Skeletal muscle tissue (tissue), 4 donors: ENCODE measurements around the gene GPR180. TPM values are rescaled to one million over a fixed set of nuclear protein-coding genes. Genes with fewer than 3 reads are reported as not detected.

Experiments
- H3K27ac ChIP-seq: one replicate; pipeline ENCODE4 v1.7.0; 2013; ENCODE audit warnings: mild to moderate bottlenecking, low read depth, low read length, inconsistent platforms
- H3K27me3 ChIP-seq, 3 donors: one replicate each; pipeline ENCODE4 v1.7.0; 2013; ENCODE audit warnings: low read length in 3 of 3; ENCODE audit not compliant: control insufficient read depth in 3 of 3, insufficient read depth in 3 of 3
- H3K36me3 ChIP-seq, 3 donors: one replicate each; pipeline ENCODE4 v1.7.0; 2013; ENCODE audit warnings: low read length in 3 of 3; ENCODE audit not compliant: control insufficient read depth in 3 of 3, insufficient read depth in 3 of 3
- H3K4me1 ChIP-seq, 3 donors: one replicate each; pipeline ENCODE4 v1.7.0; 2013; ENCODE audit warnings: low read length in 3 of 3, mild to moderate bottlenecking in 3 of 3; ENCODE audit not compliant: control insufficient read depth in 3 of 3, insufficient read depth in 3 of 3
- H3K4me3 ChIP-seq, 3 donors: one replicate each; pipeline ENCODE4 v1.7.0; 2013; ENCODE audit warnings: low read length in 3 of 3
- H3K9ac ChIP-seq, 3 donors: one replicate each; pipeline ENCODE4 v1.7.0; 2013; ENCODE audit warnings: low read length in 3 of 3, mild to moderate bottlenecking in 3 of 3, moderate library complexity in 2 of 3, low read depth in 1 of 3
- H3K9me3 ChIP-seq, 3 donors: one replicate each; pipeline ENCODE4 v1.7.0; 2013; ENCODE audit warnings: low read length in 3 of 3; ENCODE audit not compliant: control insufficient read depth in 3 of 3
- total RNA-seq: library from RNA; depleted of rRNA; stranded (reverse); fragments of >200 nt; gene quantifications from one replicate; pipeline ENCODE4 v1.2.3, GENCODE V29; 2014
- donor health status: Osteomylitis.

GPR180 gene
- total RNA-seq, 1 donor from 2014 or later: 6.3 TPM

GRCh38 chr13:94567581-94567980, 34.1 kb upstream of the GPR180 start:
- no peaks in the 10 kb centered on the region for H3K27me3 ChIP-seq
- H3K27ac ChIP-seq: no peak overlapping the region
- H3K4me3 ChIP-seq: no peak overlapping the region
- no peak overlapping the region for H3K9ac ChIP-seq
- no peaks in the 10 kb centered on the region for H3K4me1 ChIP-seq
- H3K9me3 ChIP-seq: no peaks in the 10 kb centered on the region
- H3K36me3 ChIP-seq: peaks cover 11 to 28% (median 22%) of the 10 kb centered on the region in 3 donors

- no peaks in the 10 kb centered on the region for H3K27me3 ChIP-seq
Measured at GRCh38 chr13:94568443-94568842, 33.2 kb upstream of the GPR180 start.

GRCh38 chr13:94569615-94570014, 32.0 kb upstream of the GPR180 start:
- H3K36me3 ChIP-seq: peaks cover 19 to 45% (median 37%) of the 10 kb centered on the region in 3 donors
- H3K4me1 ChIP-seq: no peaks in the 10 kb centered on the region
- no peaks in the 10 kb centered on the region for H3K9me3 ChIP-seq
- no peak overlapping the region for H3K9ac ChIP-seq
- no peak overlapping the region for H3K27ac ChIP-seq
- no peak overlapping the region for H3K4me3 ChIP-seq
- H3K27me3 ChIP-seq: no peaks in the 10 kb centered on the region

More at GRCh38 chr13:94568443-94568842, 33.2 kb upstream of the GPR180 start:
- Histone ChIP-seq H3K9ac (no peak overlapping the region), H3K4me1 (no peaks in the 10 kb centered on the region), H3K9me3 (no peaks in the 10 kb centered on the region), H3K36me3 (peaks cover 18 to 37% (median 30%) of the 10 kb centered on the region in 3 donors), H3K27ac (no peak overlapping the region), H3K4me3 (no peak overlapping the region)

DNA sequence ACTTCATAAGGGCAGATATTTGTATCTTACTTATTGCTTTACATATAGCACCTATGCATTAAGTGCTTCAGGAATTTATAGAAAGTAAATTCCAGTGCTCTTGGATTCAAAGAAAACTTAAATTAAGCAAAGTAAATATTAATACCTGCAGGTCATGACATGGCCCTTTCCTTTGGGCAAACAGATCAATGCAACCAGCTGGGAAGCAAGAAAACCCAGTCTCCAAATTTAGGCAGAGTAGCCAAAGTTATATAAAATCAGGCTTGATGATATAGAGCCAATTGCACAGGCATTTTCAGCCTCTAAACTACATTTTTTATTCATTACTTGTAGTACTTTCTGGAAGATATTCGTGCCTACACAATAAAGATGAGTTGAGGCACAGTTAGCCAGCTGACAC, 22.6 kb upstream of the GPR180 start:
- Histone ChIP-seq H3K9ac (no peak overlapping the region), H3K9me3 (no peaks in the 10 kb centered on the region), H3K4me3 (no peak overlapping the region), H3K36me3 (peaks cover 10 to 65% (median 53%) of the 10 kb centered on the region in 3 donors), H3K27ac (no peak overlapping the region), H3K27me3 (no peaks in the 10 kb centered on the region), H3K4me1 (no peaks in the 10 kb centered on the region)

GRCh38 chr13:94583926-94584325, 17.7 kb upstream of the GPR180 start:
- no peak overlapping the region for H3K4me3 ChIP-seq
- no peaks in the 10 kb centered on the region for H3K27me3 ChIP-seq
- no peaks in the 10 kb centered on the region for H3K4me1 ChIP-seq
- no peaks in the 10 kb centered on the region for H3K9me3 ChIP-seq
- peaks cover 10 to 37% (median 33%) of the 10 kb centered on the region in 3 donors for H3K36me3 ChIP-seq
- no peak overlapping the region for H3K27ac ChIP-seq
- no peak overlapping the region for H3K9ac ChIP-seq

GRCh38 chr13:94585543-94586101, 16.0 kb upstream of the GPR180 start:
- Histone ChIP-seq H3K27me3 (no peaks in the 10 kb centered on the region), H3K9me3 (no peaks in the 10 kb centered on the region), H3K36me3 (peaks cover 7 to 27% (median 18%) of the 10 kb centered on the region in 3 donors), H3K27ac (no peak overlapping the region), H3K4me1 (no peaks in the 10 kb centered on the region), H3K4me3 (no peak overlapping the region), H3K9ac (no peak overlapping the region)

GRCh38 chr13:94586371-94586770, 15.3 kb upstream of the GPR180 start:
- H3K4me3 ChIP-seq: no peak overlapping the region
- H3K27me3 ChIP-seq: no peaks in the 10 kb centered on the region
- H3K27ac ChIP-seq: no peak overlapping the region
- no peaks in the 10 kb centered on the region for H3K4me1 ChIP-seq
- H3K36me3 ChIP-seq: peaks cover 6 to 23% (median 14%) of the 10 kb centered on the region in 3 donors
- H3K9me3 ChIP-seq: no peaks in the 10 kb centered on the region
- no peak overlapping the region for H3K9ac ChIP-seq

- Histone ChIP-seq H3K4me1 (no peaks in the 10 kb centered on the region), H3K4me3 (no peak overlapping the region), H3K27me3 (no peaks in the 10 kb centered on the region), H3K9me3 (no peaks in the 10 kb centered on the region), H3K27ac (no peak overlapping the region), H3K36me3 (peaks cover 7 to 15% (median 10%) of the 10 kb centered on the region in 3 donors), H3K9ac (no peak overlapping the region)
Measured at GRCh38 chr13:94588541-94588940, 13.1 kb upstream of the GPR180 start.

DNA sequence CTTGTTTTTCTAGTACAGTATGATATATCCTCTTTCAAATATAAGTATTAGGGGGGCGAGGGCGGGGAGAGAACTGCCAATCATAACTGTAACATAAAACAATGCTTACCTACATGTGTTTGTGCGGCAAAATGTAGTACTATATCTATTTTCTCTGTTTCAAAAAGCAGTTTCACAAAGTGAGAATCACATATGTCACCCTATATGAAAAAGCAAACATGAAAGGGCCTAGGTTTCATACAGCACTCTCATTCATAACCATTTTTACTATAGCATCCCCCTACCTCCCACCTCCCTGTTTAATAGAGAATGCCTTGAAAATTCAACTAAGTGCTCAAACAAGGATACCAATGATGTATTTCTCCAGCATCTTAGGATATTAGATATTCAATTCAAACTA, 10.9 kb upstream of the GPR180 start:
- Histone ChIP-seq H3K4me3 (no peak overlapping the region), H3K27ac (no peak overlapping the region), H3K36me3 (peaks cover 7 to 15% (median 10%) of the 10 kb centered on the region in 3 donors)

GRCh38 chr13:94595001-94595949, 6.4 kb upstream of the GPR180 start:
- peaks cover 11 to 22% (median 13%) of the 10 kb centered on the region in 3 donors for H3K4me1 ChIP-seq
- H3K4me3 ChIP-seq: peak overlapping the region; percentile 88 to 100 (median 94)
- H3K27ac ChIP-seq: peak overlapping the region; percentile 49
- peaks cover 7 to 12% (median 10%) of the 10 kb centered on the region in 3 donors for H3K36me3 ChIP-seq
- H3K9ac ChIP-seq: peak overlapping the region; percentile 87 to 99 (median 97)
- no peaks in the 10 kb centered on the region for H3K9me3 ChIP-seq
- H3K27me3 ChIP-seq: no peaks in the 10 kb centered on the region

More for the DNA sequence above, 10.9 kb upstream of the GPR180 start:
- Histone ChIP-seq H3K9ac (no peak overlapping the region), H3K27me3 (no peaks in the 10 kb centered on the region), H3K4me1 (peaks cover 11 to 19% (median 13%) of the 10 kb centered on the region in 3 donors), H3K9me3 (no peaks in the 10 kb centered on the region)
